Endometrial microvascular endothelial cells (primary cell): Measurements from ENCODE around the gene ITFG2. TPM values are rescaled to one million over a fixed set of nuclear protein-coding genes. Genes with fewer than 3 reads are reported as not detected.
"Not testable (repeated sequence)": the region's sequence is repeated elsewhere in the genome, so short reads cannot be mapped to it uniquely, and the experiment has no call there.

ENCODE experiments used
- in situ Hi-C: cut with HindIII; loops from 2 replicates; pipeline ENCODE4 v1.10.0; 2017; ENCODE audit warnings: low sequenced_read_pairs, low pct_unique_long_range_greater_than_20kb; ENCODE audit errors: inconsistent ontology term
- total RNA-seq: library from RNA; depleted of rRNA; stranded (reverse); fragments of >200 nt; gene quantifications from one replicate; pipeline ENCODE4 v1.2.3, GENCODE V29; 2015; ENCODE audit errors: inconsistent ontology term

Gene ITFG2
- 34.1 TPM for total RNA-seq

DNA sequence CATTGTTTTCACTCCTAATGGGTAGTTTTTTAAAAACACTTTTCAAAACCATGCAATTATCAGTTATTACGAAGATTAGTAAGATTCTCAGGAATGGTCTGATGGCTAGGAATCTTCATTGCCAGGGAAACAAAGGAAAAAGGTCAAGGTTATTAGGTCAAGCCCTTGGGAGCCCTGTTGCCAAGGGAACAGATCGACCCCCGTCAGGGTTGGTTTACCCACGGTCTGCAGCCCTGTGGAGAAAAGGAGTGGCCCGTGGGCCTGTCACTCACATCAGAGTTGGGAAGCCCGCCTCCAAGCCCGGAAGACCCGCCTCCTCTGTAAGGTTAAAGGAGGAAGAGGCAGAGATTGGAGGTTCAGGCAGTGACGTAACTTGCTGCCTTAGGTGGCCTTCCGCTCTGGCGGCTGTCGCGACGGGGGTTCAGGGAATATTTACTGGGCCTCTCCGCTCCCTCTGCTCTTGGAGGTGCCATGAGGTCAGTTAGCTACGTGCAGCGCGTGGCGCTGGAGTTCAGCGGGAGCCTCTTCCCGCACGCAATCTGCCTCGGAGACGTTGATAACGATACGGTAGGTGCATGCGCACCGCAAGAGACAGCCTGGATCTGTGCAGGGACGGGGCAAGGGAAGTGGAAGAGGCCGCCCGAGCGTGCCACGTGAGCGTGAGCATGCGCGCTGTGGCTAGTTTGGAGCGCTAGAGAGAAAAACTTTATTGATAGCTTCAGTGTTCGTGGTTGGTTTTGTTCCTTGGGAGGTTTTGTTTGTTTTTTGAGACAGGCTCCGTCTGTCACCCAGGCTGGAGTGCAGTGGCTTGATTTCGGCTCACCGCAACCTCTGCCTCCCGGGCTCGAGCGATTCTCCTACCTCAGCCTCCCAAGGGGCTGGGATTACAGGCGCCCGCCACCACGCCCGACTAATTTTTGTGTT is at the start of gene ITFG2:
Gene ITFG2, plus strand, starts transcription at position 379 of the 924 bp plus-strand sequence. Its CDS starts 93 bp downstream, at position 472.
- in situ Hi-C loops: no loop called here

DNA sequence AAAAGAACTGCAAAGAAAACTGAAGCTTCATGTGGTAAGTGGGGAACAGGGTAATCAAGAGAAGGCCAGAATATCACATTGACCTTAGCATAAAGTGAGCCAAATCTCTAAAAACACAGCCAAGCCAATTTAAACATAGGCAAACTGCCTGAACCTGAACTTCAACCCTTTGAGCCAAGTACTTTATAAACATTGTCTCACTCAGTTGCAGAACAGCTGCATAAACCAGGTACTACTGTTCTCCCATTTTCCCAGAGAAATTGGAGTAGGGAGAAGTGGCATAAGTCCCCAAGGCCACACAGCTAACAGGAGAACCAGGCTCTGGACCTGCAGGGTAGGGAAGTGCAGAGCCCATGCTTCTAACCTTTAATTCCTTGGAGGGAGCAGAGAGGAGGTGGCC is 48.1 kb upstream of the ITFG2 start:
- in situ Hi-C loops: no loop called here

DNA sequence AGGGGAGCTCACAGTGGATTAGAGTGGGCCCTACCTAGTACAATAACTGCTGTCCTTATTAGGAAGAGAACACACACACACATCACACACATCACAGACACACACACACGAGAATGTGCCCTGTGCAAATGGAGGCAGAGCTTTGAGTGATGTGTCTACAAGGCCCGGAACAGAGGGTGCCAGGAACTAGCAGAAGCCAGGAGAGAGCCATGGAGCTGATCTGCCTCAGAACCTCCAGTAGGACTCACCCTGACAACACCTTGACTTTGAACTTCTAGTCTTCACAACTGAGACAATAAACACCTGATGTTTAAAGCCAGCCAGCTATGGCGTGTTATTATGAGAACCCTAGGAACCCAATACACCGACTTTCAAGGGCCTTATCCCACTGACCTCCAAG is 47.4 kb upstream of the ITFG2 start:
- in situ Hi-C loops: no loop called here

DNA sequence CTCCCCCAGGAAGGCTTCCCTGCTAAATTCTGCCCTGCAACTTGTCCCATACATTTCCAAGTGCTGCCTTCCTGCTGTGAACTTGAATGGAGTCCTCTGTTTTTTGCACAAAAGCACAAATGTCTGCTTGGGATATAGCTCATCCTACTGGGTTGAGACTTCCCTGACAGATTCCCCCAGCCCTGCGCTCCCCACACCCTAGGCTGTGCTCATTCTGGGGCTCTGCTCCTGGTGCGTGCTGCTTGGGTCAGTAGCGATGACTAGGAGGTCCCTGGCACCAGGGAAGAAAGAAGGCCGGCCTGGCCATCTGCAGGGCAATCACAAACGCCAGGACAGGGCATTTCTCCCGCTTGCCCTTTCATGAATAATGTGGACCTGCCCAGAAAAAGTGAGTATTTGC is 46.9 kb upstream of the ITFG2 start:
- in situ Hi-C loops: no loop called here

DNA sequence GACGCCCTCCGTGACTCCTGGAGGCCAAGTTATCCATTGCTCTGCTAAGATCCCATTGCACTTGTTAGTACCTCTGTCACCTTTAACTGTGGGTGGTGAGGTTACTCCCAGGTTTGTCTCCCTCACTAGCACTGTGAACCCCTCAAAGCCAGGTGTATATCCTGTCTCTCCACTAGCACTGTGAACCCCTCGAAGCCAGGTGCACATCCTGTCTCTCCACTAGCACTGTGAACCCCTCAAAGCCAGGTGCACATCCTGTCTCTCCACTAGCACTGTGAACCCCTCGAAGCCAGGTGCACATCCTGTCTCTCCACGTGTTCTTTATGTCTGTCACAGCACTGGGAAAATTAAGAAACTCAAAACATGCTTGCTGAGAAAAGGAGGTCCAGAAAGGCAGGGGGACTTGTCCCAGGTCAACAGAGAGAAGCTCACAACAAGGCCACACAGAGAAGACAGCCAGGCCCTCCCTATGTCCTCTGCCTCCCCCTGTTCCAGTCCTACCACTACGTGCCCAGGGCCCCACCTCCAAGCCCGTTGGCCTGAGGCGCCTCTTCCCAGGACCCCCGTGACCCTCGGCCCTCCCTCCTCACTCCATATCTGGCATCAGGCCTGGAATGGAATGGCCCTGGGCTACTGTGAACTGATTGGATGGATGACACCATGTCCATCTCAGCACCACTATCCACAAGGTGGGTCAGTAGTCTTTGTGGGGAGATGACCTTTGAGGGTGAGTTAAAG is 44.1 kb upstream of the ITFG2 start:
- in situ Hi-C loops: no loop called here

DNA sequence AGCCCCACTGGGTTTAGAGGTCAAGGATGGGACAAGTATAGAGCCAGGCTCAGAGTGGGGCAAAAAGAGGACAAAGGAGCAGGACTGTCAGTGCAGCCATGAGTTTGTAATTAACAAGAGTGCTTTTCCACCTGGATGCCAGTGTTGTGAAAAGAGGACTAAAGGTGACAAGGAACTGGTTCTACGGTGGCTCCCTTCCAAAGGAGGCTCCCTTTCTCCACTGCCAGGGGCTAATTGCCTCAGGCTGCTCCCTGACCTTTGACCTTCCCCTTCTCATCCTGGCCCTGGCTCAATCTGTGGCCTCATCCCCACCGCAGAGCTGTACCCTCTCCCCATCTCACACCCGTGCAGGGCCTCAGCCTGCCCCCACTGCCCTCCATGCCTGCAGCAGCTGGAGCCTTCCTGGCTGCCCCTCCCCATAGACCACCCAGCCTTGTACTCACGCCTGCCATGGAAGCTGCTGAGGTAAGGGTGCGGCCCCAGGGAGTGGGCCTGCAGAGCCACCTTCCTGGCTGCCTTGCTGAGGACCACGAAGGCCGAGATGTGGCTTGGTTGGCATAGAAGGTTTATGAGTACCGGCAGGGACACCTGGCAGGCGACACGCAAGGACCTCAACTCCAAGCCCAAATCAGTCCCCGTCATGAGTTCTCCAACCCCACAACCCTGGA is 42.5 kb upstream of the ITFG2 start:
- in situ Hi-C loops: no loop called here

DNA sequence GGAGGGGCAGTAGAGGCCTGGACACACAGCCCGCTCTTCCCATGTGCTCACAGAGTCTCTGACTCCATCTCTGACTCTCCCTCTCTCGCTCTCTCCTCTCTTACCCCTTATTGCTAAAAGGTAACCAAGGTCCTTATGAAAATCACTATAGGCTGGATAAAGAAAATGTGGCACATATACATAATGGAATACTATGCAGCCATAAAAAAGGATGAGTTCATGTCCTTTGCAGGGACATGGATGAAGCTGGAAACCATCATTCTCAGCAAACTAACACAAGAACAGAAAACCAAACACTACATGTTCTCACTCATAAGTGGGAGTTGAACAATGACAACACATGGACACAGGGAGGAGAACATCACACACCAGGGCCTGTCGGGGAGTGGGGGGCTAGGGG is 41.9 kb upstream of the ITFG2 start:
- in situ Hi-C loops: not testable (repeated sequence)

DNA sequence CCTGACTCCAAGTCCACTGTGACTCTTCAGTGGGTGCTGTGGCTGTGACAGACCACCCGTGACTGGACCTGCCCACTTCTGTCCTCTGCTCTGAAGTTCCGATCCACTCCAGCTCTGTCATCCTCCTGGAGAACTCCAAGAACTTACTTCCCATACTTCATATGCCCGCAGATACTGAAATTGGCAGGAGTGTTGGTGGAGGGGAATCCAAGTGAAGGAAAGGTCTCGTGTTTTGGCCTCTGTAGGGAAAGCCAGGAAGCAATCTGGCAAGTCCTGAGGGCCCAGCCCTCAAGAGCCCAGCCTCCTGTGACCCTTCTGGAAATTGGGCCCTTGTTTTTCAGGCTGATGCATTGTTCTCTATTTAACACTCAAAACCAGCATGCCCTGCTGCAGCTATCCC is 40.1 kb upstream of the ITFG2 start:
- in situ Hi-C loops: no loop called here

DNA sequence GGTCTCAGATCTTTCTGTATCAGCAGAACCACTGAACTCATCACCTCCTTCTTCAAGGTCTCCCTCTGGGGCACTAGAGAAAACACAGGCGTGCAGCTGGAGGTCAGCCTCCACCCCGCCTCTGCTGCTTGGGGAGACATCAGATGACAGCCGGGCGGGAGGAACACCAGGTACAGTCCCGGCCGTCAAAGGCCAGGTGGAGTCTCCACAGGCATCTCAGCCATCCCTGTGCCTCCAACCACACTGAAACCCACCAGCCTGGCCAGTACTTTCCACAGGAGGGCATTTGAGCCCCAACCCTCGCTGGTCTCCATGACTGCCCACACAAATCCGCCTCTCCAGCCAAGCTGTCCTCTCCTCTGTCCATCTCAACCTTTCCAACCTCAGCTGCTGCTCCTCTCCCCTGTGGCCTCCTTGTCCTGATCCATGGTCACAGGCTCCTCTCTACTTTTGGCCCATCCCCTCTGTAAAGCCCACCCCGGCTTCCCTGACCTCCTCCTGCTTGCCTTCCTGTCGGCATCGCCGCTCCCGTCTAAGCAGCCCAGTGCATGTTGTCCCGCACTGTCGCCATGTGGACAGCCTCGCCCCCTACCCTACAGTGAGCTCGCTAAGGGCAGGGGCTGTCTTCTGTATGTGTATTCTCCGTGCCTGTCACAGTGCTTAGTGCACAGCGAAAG is 39.1 kb upstream of the ITFG2 start:
- in situ Hi-C loops: no loop called here

DNA sequence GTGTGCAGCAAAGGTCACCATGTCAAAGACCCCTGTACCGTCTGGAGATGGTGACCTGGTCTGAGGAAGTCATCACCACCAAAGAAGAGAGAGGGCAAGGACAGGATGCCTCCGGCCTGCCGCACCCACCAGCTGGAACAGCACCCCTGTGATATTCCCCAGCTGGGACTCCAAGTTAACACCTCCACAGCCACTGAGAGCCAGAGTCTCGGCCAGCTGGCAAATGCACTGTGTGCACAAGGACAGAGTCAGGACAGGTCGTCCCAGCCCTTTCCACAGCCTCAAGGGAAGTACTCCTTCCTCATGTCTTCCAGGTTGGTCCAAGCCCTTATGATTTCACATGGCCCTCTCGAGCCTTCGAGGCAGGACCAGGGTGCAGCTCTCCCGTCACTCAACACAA is 37.0 kb upstream of the ITFG2 start:
- in situ Hi-C loops: no loop called here

DNA sequence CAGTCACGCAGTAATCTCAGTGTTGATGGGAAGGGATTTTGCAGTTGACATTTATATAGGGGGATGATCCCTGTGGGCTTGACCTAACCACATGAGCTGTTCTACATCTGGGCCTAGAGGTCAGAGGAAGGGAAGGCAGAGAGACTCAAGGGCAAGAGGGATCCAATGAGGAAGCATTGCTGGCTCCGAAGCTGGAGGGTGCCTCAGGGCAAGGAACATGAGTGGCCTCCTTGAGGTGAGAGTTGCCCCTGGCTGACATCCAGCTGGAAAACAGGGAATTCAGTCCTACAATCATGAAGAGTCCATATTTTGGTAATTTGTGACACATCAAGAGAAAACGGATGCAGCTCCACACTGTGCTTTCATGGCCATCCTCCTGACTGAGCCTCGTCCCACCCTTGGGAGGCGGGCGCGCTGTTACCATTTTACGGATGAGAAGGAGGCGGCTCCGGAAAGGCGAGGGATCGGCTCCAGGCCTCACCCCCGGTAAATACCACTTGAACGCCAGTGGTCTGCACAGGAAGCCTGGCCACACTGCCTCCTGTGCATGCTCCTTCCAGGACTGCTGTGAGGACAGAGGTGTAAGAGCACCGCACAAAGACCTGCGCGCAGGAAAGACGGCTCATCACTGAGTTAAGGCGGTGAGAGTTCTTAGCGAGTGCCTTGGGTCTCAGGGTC is 36.2 kb upstream of the ITFG2 start:
- in situ Hi-C loops: no loop called here

DNA sequence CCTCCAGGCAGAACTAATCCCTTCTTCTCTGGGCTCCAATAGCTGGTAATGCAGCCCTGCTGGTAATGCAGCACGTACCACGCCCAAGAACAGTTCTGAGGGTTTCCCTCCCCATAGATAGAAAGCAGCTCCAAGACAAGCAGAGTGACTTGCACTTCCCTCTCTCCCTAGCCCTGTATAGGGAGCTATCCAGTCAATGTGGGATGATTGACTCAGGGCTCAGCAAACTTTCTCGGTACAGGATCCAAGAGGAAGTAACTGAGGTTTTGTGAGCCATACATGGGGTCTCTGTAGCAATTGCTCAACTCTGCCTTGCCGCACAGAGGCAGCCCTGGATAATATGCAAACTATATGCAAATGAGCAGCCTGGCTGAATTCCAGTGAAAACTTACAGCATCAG is 33.2 kb upstream of the ITFG2 start:
- in situ Hi-C loops: no loop called here

DNA sequence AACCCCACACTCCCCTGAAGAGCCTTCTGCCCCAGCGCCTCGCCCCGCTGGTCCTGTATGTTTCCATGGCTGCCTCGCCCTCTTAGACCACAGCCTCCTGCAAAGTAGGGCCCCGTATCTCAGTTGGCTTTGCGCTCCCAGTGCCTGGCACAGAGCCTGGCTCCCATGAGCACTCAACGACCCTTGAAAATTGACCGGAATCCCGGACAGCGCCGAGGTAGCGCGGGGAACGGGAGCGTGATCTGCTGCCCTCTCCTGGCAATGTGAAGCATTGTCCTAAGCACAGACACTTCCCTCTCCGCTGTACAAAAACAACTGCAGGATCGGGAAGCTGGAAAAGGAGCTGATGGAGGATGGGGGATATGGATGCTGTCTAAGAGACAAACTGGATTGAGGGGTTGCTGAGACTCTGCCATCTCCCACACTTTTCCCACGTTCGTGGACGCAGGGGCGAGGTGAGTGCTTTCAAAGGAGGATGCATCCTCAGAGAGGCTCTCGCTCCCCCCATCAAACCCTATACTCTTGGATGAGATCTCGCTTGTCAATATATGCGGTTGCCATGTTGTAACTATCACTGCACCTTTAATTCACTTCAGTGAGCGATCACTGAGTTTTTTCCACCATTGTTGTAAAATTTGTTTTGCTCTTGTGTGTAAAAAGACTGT is 28.4 kb upstream of the ITFG2 start:
- in situ Hi-C loops: no loop called here

DNA sequence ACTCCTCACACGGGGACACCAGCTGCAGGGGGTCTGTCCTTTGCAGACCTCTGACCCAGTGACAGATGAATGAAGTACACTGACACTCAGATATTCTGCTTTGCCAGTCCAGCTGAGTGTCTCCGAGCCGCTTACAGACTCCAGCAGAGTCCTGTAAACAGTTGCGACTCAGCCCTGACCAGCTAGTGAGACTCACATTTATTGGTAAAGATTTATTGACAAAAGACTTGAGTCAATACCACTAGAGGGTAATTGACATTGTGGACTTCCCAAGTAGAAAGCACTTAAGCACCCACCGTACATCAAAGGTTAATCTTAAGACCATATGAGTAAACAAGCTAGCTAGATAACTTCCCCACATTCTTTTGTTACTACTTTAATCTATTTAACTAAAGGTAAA is 27.5 kb upstream of the ITFG2 start:
- in situ Hi-C loops: no loop called here

DNA sequence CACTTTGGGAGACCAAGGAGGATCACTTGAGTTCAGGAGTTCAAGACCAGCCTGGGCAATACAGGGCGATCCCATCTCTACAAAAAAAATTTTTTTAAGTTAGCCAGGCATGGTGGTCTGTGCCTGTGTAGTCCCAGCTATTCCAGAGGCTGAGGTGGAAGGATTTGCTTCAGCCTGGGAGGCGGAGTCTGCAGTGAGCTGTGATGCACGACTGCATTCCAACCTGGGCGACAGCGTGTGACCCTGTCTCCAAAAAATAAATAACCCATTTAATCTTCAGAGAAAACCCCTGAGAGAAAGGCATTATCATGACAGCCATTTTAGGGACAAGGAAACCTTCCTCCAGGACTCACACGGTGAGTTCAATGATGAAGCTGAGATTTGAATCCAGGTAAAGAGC is 21.4 kb upstream of the ITFG2 start:
- in situ Hi-C loops: no loop called here

DNA sequence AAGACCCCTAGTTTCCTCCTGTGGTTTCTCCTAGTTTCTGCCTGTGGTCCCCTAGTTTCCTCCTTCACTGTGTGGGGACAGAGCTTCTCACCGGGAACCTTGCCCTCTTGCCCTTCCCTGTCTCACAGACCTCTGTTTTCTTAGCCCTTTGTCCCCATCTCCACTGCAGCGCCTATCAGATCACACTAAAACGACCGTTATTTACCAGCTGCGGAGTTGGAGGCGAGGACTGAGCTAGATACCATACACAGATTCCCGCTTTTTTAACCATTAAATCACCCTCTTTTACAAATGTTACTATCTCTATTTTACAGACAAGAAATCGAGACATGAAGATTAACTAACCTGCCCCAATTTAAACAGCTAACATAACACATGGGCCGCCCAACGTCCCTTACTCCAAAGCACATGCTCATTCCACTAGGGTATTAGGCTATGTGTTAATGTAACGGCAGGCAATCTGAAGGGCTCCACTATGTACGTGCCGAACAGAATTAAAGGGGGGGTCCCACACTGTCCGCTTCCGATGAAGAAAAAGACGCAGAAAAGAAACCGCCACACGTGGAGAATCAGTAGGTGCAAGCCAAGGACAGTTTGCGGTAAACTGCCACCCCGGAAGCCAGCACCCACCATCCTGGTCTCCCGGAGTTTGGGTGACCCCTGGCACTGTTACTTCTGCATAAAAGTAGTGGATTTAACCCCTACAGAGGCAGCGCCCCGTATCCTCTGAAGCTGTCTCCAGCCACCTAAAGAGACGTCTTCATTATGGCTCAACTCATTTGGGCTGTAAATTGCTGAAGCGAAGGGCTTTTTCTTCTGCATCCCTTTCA is 19.6 kb upstream of the ITFG2 start:
- in situ Hi-C loops: no loop called here

DNA sequence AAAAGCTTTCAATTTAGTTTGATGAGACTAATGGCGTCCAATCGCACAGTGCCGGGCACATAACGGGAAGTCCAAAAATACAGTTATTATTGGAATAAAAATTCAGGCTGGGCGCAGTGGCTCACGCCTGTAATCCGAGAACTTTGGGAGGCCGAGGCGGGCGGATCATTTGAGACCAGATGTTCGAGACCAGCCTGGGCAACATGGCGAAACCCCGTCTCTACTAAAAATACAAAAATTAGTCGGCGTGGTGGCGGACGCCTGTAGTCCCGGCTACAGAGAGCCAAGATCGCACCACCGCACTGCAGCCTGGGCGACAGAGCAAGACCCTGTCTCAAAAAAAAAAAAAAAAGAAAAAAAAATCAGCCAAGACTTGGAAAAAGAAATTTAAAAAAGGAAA is 18.9 kb upstream of the ITFG2 start:
- in situ Hi-C loops: no loop called here
